ENCODE data around the gene CMTM8.

CMTM8 gene

GRCh38 chr3:32347343-32348125 is 109.1 kb downstream of the CMTM8 start:
- DNase-seq = no peak

GRCh38 chr3:32349184-32349583 is 110.7 kb downstream of the CMTM8 start:
- no peak for DNase-seq

- DNase-seq = no peak
Observed at GRCh38 chr3:32352563-32352962, 114.1 kb downstream of the CMTM8 start.

GRCh38 chr3:32353351-32353750 is 114.9 kb downstream of the CMTM8 start:
- no peak for DNase-seq

GRCh38 chr3:32354362-32354778 is 115.9 kb downstream of the CMTM8 start:
- DNase-seq = no peak

DNA sequence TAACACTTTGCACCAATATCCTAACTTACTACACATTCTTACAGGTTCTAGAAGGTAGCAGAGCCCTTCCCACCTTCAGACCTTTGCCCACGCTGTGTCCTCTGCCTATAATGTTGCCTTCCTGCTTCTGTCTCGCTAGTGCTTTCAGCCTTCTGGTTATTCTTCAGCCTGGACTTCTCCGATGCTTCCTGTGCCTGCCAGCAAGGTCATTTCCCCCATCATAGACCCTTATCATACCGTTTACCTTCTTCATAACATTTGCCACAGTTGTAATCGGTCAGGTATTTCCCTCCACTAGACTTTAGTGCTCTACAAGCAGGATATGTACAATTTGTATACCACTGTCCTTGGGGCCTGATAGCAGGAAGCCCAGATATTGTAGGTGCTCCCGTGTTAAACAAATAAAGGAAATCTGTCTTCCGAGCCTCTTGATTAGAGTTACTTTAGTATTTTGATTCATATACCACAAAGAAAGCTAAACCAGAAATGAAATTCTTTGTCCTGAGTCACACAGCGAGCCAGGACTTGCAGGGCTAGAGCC is 117.3 kb downstream of the CMTM8 start:
- no peak for DNase-seq

- no peak for DNase-seq
Observed at GRCh38 chr3:32359766-32360492, 121.4 kb downstream of the CMTM8 start.

DNA sequence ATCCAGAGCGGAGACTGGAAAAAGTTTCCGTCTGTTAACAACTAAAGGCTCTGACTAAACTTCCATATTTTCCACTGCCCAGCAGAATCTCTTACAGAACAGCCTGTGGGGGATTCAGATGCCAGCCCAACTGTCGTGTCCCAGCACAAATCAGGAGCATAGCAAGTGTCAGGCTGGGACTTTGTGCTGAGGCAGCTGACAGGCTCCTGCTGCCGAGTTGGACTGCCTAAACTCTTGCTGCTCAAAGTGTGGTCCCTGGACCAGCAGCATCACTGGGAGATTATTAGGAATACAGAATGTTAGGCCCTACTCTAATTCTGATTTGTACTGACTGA is 122.0 kb downstream of the CMTM8 start:
- DNase-seq = no peak

GRCh38 chr3:32366638-32367397 is 128.3 kb downstream of the CMTM8 start:
- no peak for DNase-seq

DNA sequence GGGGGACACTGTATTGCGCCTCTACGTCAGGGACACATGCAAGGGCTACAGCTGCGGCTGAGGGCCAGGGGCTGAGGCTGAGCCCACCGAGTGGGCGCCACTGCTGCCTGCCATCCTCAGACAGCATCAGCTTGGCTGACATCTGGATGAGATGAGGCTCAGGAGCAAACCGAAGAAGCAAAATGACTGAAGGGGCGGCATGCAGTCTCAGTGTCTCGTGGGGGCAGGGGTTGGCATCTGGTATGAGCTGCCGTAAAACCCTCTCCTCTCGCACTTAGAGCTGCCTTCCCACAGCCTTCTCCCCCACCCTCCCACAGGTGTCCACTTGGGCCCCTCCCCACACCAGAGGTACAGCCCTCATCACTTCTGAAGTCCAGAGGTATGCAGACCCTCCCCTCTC is 129.0 kb downstream of the CMTM8 start:
- DNase-seq = no peak

DNA sequence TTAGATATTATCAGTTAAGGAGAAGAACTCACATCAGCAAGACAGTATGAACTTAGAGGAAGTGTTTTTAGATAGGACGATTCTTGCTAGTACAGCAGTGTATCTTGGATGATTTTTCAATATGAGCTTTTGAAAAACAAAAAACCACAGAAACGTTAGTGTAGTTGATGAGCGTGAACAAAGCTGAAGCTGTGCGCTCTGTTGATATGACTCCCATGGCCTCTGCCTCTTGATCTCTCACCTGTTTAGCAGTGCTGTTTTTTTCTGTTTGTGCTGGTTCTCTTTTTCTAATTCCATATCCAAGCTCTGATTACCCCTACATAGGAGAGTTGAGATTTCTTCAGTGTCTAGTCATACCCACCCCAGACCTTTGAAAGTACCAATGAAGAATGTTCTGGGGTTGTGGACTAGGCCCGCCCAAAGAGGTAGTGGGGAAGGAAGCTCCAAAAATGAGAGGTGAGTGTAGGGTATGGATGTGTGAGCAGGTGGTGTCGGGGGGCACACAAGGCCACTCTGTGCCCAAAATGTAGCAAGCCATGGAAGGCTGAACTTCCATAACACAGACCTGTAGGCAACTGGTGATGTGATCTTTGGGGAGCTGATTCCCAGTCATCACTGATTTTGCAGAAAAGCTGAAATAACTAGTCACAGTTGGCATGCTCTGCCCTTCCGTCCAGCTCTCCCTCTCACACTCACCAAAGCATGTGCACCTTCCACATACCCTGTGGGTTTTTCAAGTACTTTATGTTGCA is 133.2 kb downstream of the CMTM8 start:
- DNase-seq = no peak

GRCh38 chr3:32372213-32372490 is 133.7 kb downstream of the CMTM8 start:
- DNase-seq = no peak

- no peak for DNase-seq
Observed at GRCh38 chr3:32373276-32373675, 134.8 kb downstream of the CMTM8 start.

DNA sequence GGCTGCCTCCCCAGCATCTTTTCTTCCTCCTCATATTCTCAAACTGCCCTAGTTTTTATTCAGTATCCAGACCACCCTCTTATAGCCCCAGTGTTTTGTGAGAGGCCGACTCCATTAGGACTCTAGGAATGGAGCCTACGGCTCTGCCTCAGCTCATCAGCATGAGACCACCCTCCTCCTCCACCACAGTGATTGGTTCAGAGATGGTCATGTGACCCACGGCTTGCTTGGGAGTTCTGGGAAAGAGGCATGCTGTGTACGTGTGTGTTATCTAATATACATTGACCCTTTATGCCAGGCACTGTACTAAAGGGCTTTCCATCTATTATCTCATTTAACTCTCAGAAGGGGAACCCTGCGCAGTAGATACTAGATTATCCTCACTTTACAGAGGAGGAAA is 135.4 kb downstream of the CMTM8 start:
- no peak for DNase-seq

GRCh38 chr3:32374788-32375595 is 136.5 kb downstream of the CMTM8 start:
- peak; percentile 60 for DNase-seq

GRCh38 chr3:32375596-32375930 is 137.1 kb downstream of the CMTM8 start:
- no peak for DNase-seq

GRCh38 chr3:32376115-32376514 is 137.6 kb downstream of the CMTM8 start:
- no peak for DNase-seq

GRCh38 chr3:32379831-32380500 is 141.5 kb downstream of the CMTM8 start:
- no peak for DNase-seq

- DNase-seq = no peak
Observed at GRCh38 chr3:32381922-32382321, 143.4 kb downstream of the CMTM8 start.

- DNase-seq = no peak
Observed at GRCh38 chr3:32383136-32383711, 144.7 kb downstream of the CMTM8 start.

GRCh38 chr3:32384938-32385337 is 146.5 kb downstream of the CMTM8 start:
- DNase-seq = no peak

Data from activated CD4-positive, alpha-beta T cell treated with anti-CD3 and anti-CD28 coated beads, Interleukin-2, amount 50 U/mL, for 1 hour (primary cell).